ENCODE results near the gene MAT2B. TPM values are rescaled to one million over a fixed set of nuclear protein-coding genes. Genes with fewer than 3 reads are reported as not detected.

The MAT2B gene
- total RNA-seq, 1 experiment from 2014 or later, result 63.4 TPM

- no peak for DNase-seq (ENCODE audit: low read depth)
Measured at GRCh38 chr5:163548649-163549048, 43.2 kb downstream of the MAT2B start.

GRCh38 chr5:163551156-163551555 is 45.7 kb downstream of the MAT2B start:
- no peak for DNase-seq (ENCODE audit: low read depth)

- no peak for DNase-seq (ENCODE audit: low read depth)
Measured at GRCh38 chr5:163552536-163552935, 47.1 kb downstream of the MAT2B start.

- DNase-seq (ENCODE audit: low read depth), result no peak
Measured at GRCh38 chr5:163561339-163561738, 55.9 kb downstream of the MAT2B start.

- no peak for DNase-seq (ENCODE audit: low read depth)
Measured at GRCh38 chr5:163562071-163562470, 56.7 kb downstream of the MAT2B start.

GRCh38 chr5:163563112-163563511 is 57.7 kb downstream of the MAT2B start:
- no peak for DNase-seq (ENCODE audit: low read depth)

GRCh38 chr5:163563880-163564279 is 58.5 kb downstream of the MAT2B start:
- DNase-seq (ENCODE audit: low read depth), result no peak

GRCh38 chr5:163564321-163564938 is 59.0 kb downstream of the MAT2B start:
- DNase-seq (ENCODE audit: low read depth), result peak; percentile 52

- no peak for DNase-seq (ENCODE audit: low read depth)
Measured at GRCh38 chr5:163565492-163565891, 60.1 kb downstream of the MAT2B start.

- no peak for DNase-seq (ENCODE audit: low read depth)
Measured at GRCh38 chr5:163565931-163566608, 60.7 kb downstream of the MAT2B start.

- DNase-seq (ENCODE audit: low read depth), result no peak
Measured at GRCh38 chr5:163566678-163567077, 61.3 kb downstream of the MAT2B start.

- no peak for DNase-seq (ENCODE audit: low read depth)
Measured at GRCh38 chr5:163567811-163568210, 62.4 kb downstream of the MAT2B start.

Other genes starting within 250 kb of the MAT2B start
- gene CCNG1, start 68.0 kb upstream of the MAT2B start, total RNA-seq (2014; rRNA removed; shearing (Covaris generic)), result 93.4 and 100 TPM in 2 replicates
- 23.2 and 27.6 TPM in 2 replicates for gene NUDCD2, start 45.5 kb upstream of the MAT2B start, total RNA-seq (2014; rRNA removed; shearing (Covaris generic))
- gene HMMR, start 45.0 kb upstream of the MAT2B start, total RNA-seq (2014; rRNA removed; shearing (Covaris generic)), result 67.6 and 71.2 TPM in 2 replicates